HEK293 (cell line): ENCODE data around the gene IL1RAPL1.

Experiments used
- CTCF ChIA-PET: fragments of 350-600 bp; formaldehyde crosslinking; extraction: SDS; loops from one replicate; lab custom pipeline; 2021; ENCODE audit warnings: antibody characterized with exemption; lab: Yijun Ruan, JAX
- POLR2A ChIA-PET: fragments of 300-600 bp; formaldehyde crosslinking; extraction: SDS; loops from one replicate; lab custom pipeline; 2020; ENCODE audit warnings: antibody characterized with exemption, inconsistent platforms; lab: Yijun Ruan, JAX
- H3K27ac ChIP-seq: fragments of 200-500 bp; sonication (Bioruptor generic); 2 replicates; pipeline ENCODE4 v1.5.1; 2014; ENCODE audit warnings: low read depth, low read length, control low read depth, inconsistent platforms; ENCODE audit errors: extremely low read depth
- H3K36me3 ChIP-seq, 2 experiments: fragments of 200-500 bp in 1 of 2; sonication (Bioruptor generic) in 1 of 2; 1 replicate in 1 of 2; 2 replicates in 1 of 2; pipeline ENCODE4 v1.5.1; 2014 to 2017; ENCODE audit warnings: inconsistent platforms in 2 of 2, low read length in 2 of 2; ENCODE audit not compliant: control insufficient read depth in 2 of 2, insufficient read depth in 1 of 2
- H3K4me1 ChIP-seq: fragments of 200-500 bp; sonication (Bioruptor generic); 2 replicates; pipeline ENCODE4 v1.5.1; 2014; ENCODE audit warnings: mild to moderate bottlenecking, low read length, inconsistent platforms; ENCODE audit not compliant: control insufficient read depth, insufficient read depth
- H3K4me3 ChIP-seq: 2 replicates; pipeline ENCODE4 v1.5.1; 2011; ENCODE audit warnings: low read depth, mild to moderate bottlenecking, control low read depth, low read length, moderate library complexity
- H3K9me3 ChIP-seq: fragments of 200-500 bp; sonication (Bioruptor generic); 2 replicates; pipeline ENCODE4 v1.5.1; 2014; ENCODE audit warnings: low read depth, low read length, inconsistent platforms; ENCODE audit not compliant: control insufficient read depth, insufficient read depth
- FEZF1 ChIP-seq: fragments of 450-650 bp; formaldehyde crosslinking; IDR thresholded peaks from 2 replicates; pipeline ENCODE4 v1.5.1; 2016; ENCODE audit warnings: missing biosample characterization, missing genetic modification characterization
- GFI1B ChIP-seq: fragments of 450-650 bp; formaldehyde crosslinking; IDR thresholded peaks from 2 replicates; pipeline ENCODE4 v1.5.1; 2016; ENCODE audit warnings: missing biosample characterization, missing genetic modification characterization
- GLIS2 ChIP-seq: fragments of 450-650 bp; formaldehyde crosslinking; IDR thresholded peaks from 2 replicates; pipeline ENCODE4 v1.5.1; 2016; ENCODE audit warnings: missing biosample characterization, missing genetic modification characterization
- IKZF3 ChIP-seq: fragments of 450-650 bp; IDR thresholded peaks from 2 replicates; pipeline ENCODE4 v1.5.0; 2018; ENCODE audit warnings: missing biosample characterization, mild to moderate bottlenecking, missing genetic modification characterization, moderate library complexity
- WT1 ChIP-seq: fragments of 450-650 bp; formaldehyde crosslinking; IDR thresholded peaks from 2 replicates; pipeline ENCODE4 v1.5.1; 2016; ENCODE audit warnings: missing biosample characterization, missing genetic modification characterization
- YY2 ChIP-seq: fragments of 450-650 bp; formaldehyde crosslinking; IDR thresholded peaks from 2 replicates; pipeline ENCODE4 v1.5.1; 2016; ENCODE audit warnings: missing biosample characterization, missing genetic modification characterization
- ZNF138 ChIP-seq: fragments of 450-650 bp; formaldehyde crosslinking; IDR thresholded peaks from 2 replicates; pipeline ENCODE4 v1.5.1; 2016; ENCODE audit warnings: missing biosample characterization, missing genetic modification characterization, borderline replicate concordance
- ZNF221 ChIP-seq: fragments of 450-650 bp; formaldehyde crosslinking; IDR thresholded peaks from 2 replicates; pipeline ENCODE4 v1.5.1; 2017; ENCODE audit warnings: missing biosample characterization, missing genetic modification characterization, borderline replicate concordance
- ZNF302 ChIP-seq: fragments of 450-650 bp; formaldehyde crosslinking; IDR thresholded peaks from 2 replicates; pipeline ENCODE4 v1.5.1; 2016; ENCODE audit warnings: missing biosample characterization, missing genetic modification characterization, low read depth
- ZNF366 ChIP-seq: fragments of 450-650 bp; formaldehyde crosslinking; conservative IDR thresholded peaks from 2 replicates; pipeline ENCODE4 v1.5.1; 2016; ENCODE audit warnings: missing biosample characterization, missing genetic modification characterization
- ZNF416 ChIP-seq: fragments of 450-650 bp; formaldehyde crosslinking; IDR thresholded peaks from 2 replicates; pipeline ENCODE4 v1.5.1; 2016; ENCODE audit warnings: missing biosample characterization, missing genetic modification characterization
- ZNF423 ChIP-seq: fragments of 450-650 bp; formaldehyde crosslinking; IDR thresholded peaks from 2 replicates; pipeline ENCODE4 v1.5.1; 2016; ENCODE audit warnings: missing biosample characterization, missing genetic modification characterization
- ZNF585B ChIP-seq: fragments of 450-650 bp; formaldehyde crosslinking; IDR thresholded peaks from 2 replicates; pipeline ENCODE4 v1.5.1; 2016; ENCODE audit warnings: missing biosample characterization, missing genetic modification characterization
- ZNF624 ChIP-seq: fragments of 450-650 bp; formaldehyde crosslinking; IDR thresholded peaks from 2 replicates; pipeline ENCODE4 v1.5.1; 2017; ENCODE audit warnings: missing biosample characterization, missing genetic modification characterization
- ZNF707 ChIP-seq: fragments of 450-650 bp; formaldehyde crosslinking; IDR thresholded peaks from 2 replicates; pipeline ENCODE4 v1.5.1; 2016; ENCODE audit warnings: missing biosample characterization, missing genetic modification characterization
- ZNF830 ChIP-seq: fragments of 450-650 bp; IDR thresholded peaks from 2 replicates; pipeline ENCODE4 v1.5.0; 2018; ENCODE audit warnings: missing biosample characterization, missing genetic modification characterization, low read depth, mild to moderate bottlenecking, moderate library complexity
- TF ChIP-seq, protein P1 (sequence below): fragments of 450-650 bp; formaldehyde crosslinking; conservative IDR thresholded peaks from 2 replicates; pipeline ENCODE4 v1.5.1; 2016; ENCODE audit warnings: low read depth, missing biosample characterization, missing genetic modification characterization
- TF ChIP-seq, protein P2 (sequence below): fragments of 450-650 bp; formaldehyde crosslinking; IDR thresholded peaks from 2 replicates; pipeline ENCODE4 v1.5.1; 2017; ENCODE audit warnings: missing biosample characterization, missing genetic modification characterization
- TF ChIP-seq, protein P3 (sequence below): fragments of 450-650 bp; formaldehyde crosslinking; IDR thresholded peaks from 2 replicates; pipeline ENCODE4 v1.5.1; 2016; ENCODE audit warnings: missing biosample characterization, missing genetic modification characterization
- TF ChIP-seq, protein P4 (sequence below): fragments of 450-650 bp; formaldehyde crosslinking; IDR thresholded peaks from 2 replicates; pipeline ENCODE4 v1.5.1; 2016; ENCODE audit warnings: missing biosample characterization, missing genetic modification characterization
- TF ChIP-seq, protein P5 (sequence below): fragments of 450-650 bp; formaldehyde crosslinking; IDR thresholded peaks from 2 replicates; pipeline ENCODE4 v1.5.1; 2017; ENCODE audit warnings: missing biosample characterization, missing genetic modification characterization

The IL1RAPL1 gene

DNA sequence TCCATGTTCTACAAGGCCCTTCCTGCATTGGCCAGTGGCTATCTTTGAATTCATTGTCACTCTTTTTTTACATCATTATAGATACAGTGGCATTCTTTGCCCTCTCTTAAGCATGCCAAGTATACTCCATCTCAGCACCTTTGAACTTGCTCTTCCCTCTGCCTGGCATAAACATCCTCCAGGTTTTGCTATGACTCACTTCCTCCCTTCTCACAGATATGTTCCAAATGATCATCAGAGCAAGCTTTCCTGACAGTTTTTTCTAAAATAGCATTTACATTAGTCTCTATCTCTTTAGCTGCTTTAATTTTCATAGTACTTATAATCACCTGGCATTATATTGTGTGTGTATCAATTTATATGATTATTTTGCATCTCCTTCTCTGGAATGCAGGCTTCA is 1074.9 kb downstream of the IL1RAPL1 start (continued):
- no peak for TF ChIP-seq ZNF416 (tag by site-specific recombination)
- no peak for TF ChIP-seq YY2 (tag by site-specific recombination)
- TF ChIP-seq ZNF366 (tag by site-specific recombination) = no peak
- TF ChIP-seq ZNF624 (tag by site-specific recombination) = no peak
- TF ChIP-seq, all 188 proteins: peak for 0

DNA sequence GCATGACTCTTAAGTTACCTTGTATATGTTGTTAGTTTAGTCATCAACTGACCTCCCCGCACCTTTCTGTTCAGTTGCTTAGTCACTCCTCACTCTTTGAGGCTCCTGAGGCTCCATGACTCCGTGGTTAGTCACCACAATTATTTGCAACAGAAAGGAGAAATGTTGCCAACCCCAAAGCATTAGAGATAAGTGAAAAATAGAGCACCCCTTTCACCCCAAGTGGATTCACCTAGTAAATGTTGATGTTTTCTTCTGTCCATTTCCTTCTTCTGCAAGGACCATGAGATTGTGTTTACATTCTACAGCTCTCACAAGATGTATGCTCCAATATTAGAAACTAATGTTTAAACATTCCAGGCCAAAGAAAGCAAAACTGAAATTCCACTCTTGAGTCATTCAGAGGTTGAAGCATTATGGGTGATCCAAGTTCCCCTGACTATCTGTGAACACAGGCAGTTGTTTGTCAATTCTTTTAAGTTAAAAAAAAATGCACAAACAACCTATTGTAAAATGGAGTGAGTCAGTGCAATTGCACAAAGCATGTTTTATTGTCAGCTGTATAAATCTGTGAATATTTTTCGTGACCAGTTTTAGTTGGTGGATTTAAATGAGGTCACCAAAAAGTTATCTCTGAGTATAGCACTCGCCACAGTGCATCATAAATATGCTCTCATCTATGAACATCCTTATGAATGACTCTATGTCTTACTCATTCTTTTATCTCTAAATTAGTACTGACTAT is 1075.7 kb downstream of the IL1RAPL1 start:
- TF ChIP-seq, protein P1, sequence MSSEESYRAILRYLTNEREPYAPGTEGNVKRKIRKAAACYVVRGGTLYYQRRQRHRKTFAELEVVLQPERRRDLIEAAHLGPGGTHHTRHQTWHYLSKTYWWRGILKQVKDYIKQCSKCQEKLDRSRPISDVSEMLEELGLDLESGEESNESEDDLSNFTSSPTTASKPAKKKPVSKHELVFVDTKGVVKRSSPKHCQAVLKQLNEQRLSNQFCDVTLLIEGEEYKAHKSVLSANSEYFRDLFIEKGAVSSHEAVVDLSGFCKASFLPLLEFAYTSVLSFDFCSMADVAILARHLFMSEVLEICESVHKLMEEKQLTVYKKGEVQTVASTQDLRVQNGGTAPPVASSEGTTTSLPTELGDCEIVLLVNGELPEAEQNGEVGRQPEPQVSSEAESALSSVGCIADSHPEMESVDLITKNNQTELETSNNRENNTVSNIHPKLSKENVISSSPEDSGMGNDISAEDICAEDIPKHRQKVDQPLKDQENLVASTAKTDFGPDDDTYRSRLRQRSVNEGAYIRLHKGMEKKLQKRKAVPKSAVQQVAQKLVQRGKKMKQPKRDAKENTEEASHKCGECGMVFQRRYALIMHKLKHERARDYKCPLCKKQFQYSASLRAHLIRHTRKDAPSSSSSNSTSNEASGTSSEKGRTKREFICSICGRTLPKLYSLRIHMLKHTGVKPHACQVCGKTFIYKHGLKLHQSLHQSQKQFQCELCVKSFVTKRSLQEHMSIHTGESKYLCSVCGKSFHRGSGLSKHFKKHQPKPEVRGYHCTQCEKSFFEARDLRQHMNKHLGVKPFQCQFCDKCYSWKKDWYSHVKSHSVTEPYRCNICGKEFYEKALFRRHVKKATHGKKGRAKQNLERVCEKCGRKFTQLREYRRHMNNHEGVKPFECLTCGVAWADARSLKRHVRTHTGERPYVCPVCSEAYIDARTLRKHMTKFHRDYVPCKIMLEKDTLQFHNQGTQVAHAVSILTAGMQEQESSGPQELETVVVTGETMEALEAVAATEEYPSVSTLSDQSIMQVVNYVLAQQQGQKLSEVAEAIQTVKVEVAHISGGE (tag by site-specific recombination) = no peak
- no peak for TF ChIP-seq ZNF423 (tag by site-specific recombination)
- TF ChIP-seq, protein P2, sequence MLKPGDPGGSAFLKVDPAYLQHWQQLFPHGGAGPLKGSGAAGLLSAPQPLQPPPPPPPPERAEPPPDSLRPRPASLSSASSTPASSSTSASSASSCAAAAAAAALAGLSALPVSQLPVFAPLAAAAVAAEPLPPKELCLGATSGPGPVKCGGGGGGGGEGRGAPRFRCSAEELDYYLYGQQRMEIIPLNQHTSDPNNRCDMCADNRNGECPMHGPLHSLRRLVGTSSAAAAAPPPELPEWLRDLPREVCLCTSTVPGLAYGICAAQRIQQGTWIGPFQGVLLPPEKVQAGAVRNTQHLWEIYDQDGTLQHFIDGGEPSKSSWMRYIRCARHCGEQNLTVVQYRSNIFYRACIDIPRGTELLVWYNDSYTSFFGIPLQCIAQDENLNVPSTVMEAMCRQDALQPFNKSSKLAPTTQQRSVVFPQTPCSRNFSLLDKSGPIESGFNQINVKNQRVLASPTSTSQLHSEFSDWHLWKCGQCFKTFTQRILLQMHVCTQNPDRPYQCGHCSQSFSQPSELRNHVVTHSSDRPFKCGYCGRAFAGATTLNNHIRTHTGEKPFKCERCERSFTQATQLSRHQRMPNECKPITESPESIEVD = no peak
- no peak for TF ChIP-seq ZNF830 (tag by site-specific recombination)
- TF ChIP-seq WT1 (tag by site-specific recombination) = no peak
- no peak for TF ChIP-seq ZNF302 (tag by site-specific recombination)
- no peak for TF ChIP-seq ZNF707 (tag by site-specific recombination)
- TF ChIP-seq, protein P3, sequence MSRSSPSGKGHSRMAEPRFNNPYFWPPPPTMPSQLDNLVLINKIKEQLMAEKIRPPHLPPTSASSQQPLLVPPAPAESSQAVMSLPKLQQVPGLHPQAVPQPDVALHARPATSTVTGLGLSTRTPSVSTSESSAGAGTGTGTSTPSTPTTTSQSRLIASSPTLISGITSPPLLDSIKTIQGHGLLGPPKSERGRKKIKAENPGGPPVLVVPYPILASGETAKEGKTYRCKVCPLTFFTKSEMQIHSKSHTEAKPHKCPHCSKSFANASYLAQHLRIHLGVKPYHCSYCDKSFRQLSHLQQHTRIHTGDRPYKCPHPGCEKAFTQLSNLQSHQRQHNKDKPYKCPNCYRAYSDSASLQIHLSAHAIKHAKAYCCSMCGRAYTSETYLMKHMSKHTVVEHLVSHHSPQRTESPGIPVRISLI (tag by site-specific recombination) = no peak
- TF ChIP-seq IKZF3 = no peak
- no peak for TF ChIP-seq ZNF138 (tag by site-specific recombination)
- TF ChIP-seq GFI1B (tag by site-specific recombination) = no peak
- TF ChIP-seq, protein P4, sequence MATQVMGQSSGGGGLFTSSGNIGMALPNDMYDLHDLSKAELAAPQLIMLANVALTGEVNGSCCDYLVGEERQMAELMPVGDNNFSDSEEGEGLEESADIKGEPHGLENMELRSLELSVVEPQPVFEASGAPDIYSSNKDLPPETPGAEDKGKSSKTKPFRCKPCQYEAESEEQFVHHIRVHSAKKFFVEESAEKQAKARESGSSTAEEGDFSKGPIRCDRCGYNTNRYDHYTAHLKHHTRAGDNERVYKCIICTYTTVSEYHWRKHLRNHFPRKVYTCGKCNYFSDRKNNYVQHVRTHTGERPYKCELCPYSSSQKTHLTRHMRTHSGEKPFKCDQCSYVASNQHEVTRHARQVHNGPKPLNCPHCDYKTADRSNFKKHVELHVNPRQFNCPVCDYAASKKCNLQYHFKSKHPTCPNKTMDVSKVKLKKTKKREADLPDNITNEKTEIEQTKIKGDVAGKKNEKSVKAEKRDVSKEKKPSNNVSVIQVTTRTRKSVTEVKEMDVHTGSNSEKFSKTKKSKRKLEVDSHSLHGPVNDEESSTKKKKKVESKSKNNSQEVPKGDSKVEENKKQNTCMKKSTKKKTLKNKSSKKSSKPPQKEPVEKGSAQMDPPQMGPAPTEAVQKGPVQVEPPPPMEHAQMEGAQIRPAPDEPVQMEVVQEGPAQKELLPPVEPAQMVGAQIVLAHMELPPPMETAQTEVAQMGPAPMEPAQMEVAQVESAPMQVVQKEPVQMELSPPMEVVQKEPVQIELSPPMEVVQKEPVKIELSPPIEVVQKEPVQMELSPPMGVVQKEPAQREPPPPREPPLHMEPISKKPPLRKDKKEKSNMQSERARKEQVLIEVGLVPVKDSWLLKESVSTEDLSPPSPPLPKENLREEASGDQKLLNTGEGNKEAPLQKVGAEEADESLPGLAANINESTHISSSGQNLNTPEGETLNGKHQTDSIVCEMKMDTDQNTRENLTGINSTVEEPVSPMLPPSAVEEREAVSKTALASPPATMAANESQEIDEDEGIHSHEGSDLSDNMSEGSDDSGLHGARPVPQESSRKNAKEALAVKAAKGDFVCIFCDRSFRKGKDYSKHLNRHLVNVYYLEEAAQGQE (tag by site-specific recombination) = no peak
- TF ChIP-seq, protein P5, sequence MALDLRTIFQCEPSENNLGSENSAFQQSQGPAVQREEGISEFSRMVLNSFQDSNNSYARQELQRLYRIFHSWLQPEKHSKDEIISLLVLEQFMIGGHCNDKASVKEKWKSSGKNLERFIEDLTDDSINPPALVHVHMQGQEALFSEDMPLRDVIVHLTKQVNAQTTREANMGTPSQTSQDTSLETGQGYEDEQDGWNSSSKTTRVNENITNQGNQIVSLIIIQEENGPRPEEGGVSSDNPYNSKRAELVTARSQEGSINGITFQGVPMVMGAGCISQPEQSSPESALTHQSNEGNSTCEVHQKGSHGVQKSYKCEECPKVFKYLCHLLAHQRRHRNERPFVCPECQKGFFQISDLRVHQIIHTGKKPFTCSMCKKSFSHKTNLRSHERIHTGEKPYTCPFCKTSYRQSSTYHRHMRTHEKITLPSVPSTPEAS (tag by site-specific recombination) = no peak
- no peak for TF ChIP-seq GLIS2 (tag by site-specific recombination)
- TF ChIP-seq ZNF221 (tag by site-specific recombination) = no peak
- TF ChIP-seq ZNF585B = no peak
- TF ChIP-seq FEZF1 (tag by site-specific recombination) = no peak
- ChIA-PET CTCF (interaction anchor here (0.6 kb wide), 1 partner anchor 51 kb away, joined by 4 read pairs; no protein-coding TSS in a partner anchor), POLR2A (no interaction called here)
- no peaks in the 10 kb centered on the region for H3K4me1 ChIP-seq
- no peak overlapping the region for H3K27ac ChIP-seq
- H3K4me3 ChIP-seq = no peak overlapping the region
- H3K36me3 ChIP-seq = no peaks in the 10 kb centered on the region
- H3K9me3 ChIP-seq = no peaks in the 10 kb centered on the region
